Hematopoietic multipotent progenitor cell (in vitro differentiated cells): ENCODE measurements around the gene IQGAP3. TPM values are rescaled to one million over a fixed set of nuclear protein-coding genes. Genes with fewer than 3 reads are reported as not detected.

Experiments
- DNase-seq, 3 donors: peaks; one replicate each; pipeline ENCODE4 v3.0.0-alpha.2; 2011 to 2015; ENCODE audit warnings: low read depth in 2 of 3, low spot score in 2 of 3
- total RNA-seq: library from RNA; depleted of rRNA; stranded (reverse); fragments of >200 nt; gene quantifications from one replicate; pipeline ENCODE4 v1.2.3, GENCODE V29; 2012

IQGAP3 gene
- total RNA-seq, 1 donor, result 1.9 TPM

- no peak for DNase-seq
Observed at GRCh38 chr1:156522443-156522970, 49.9 kb downstream of the IQGAP3 start.

GRCh38 chr1:156517748-156518147 lies 54.6 kb downstream of the IQGAP3 start:
- DNase-seq, result no peak

- no peak for DNase-seq
Observed at GRCh38 chr1:156516821-156517220, 55.5 kb downstream of the IQGAP3 start.

- no peak for DNase-seq
Observed at GRCh38 chr1:156515956-156516355, 56.4 kb downstream of the IQGAP3 start.

GRCh38 chr1:156513185-156513584 lies 59.2 kb downstream of the IQGAP3 start:
- DNase-seq, result no peak

GRCh38 chr1:156511644-156512043 lies 60.7 kb downstream of the IQGAP3 start:
- no peak for DNase-seq

- DNase-seq, result no peak
Observed at GRCh38 chr1:156510709-156511108, 61.7 kb downstream of the IQGAP3 start.

- no peak for DNase-seq
Observed at GRCh38 chr1:156509424-156510034, 62.8 kb downstream of the IQGAP3 start.

- DNase-seq, result no peak
Observed at GRCh38 chr1:156508955-156509234, 63.5 kb downstream of the IQGAP3 start.

GRCh38 chr1:156508205-156508954 lies 64.0 kb downstream of the IQGAP3 start:
- no peak for DNase-seq

GRCh38 chr1:156506450-156506849 lies 65.9 kb downstream of the IQGAP3 start:
- no peak for DNase-seq

GRCh38 chr1:156505679-156506298 lies 66.6 kb downstream of the IQGAP3 start:
- DNase-seq, result no peak

- DNase-seq, result peak; percentile 99 to 100 (median 100)
Observed at GRCh38 chr1:156504821-156505678, 67.3 kb downstream of the IQGAP3 start.

- peak in 2 of 3 donors; percentile 40 to 61 for DNase-seq
Observed at GRCh38 chr1:156504438-156504813, 67.9 kb downstream of the IQGAP3 start.

GRCh38 chr1:156503698-156504437 lies 68.5 kb downstream of the IQGAP3 start:
- no peak for DNase-seq

GRCh38 chr1:156502894-156503697 lies 69.3 kb downstream of the IQGAP3 start:
- peak in 2 of 3 donors; percentile 58 to 66 for DNase-seq

- DNase-seq, result no peak
Observed at GRCh38 chr1:156502391-156502893, 69.9 kb downstream of the IQGAP3 start.

GRCh38 chr1:156500793-156501506 lies 71.4 kb downstream of the IQGAP3 start:
- peak; percentile 90 to 97 (median 95) for DNase-seq

- no peak for DNase-seq
Observed at GRCh38 chr1:156500543-156500792, 71.9 kb downstream of the IQGAP3 start, which contains the start of gene MEF2D. Gene MEF2D, minus strand, starts transcription at chr1:156500775. Its CDS starts 17,483 bp downstream, at chr1:156483292.
